HG02571 (cell line): ENCODE measurements around the gene GRM8.

Source experiments
- ATAC-seq: cut with Tn5 transposase; IDR thresholded peaks from one replicate; pipeline ENCODE4 v1.9.1; 2021; ENCODE audit warnings: mild to moderate bottlenecking, moderate library complexity; ENCODE audit not compliant: unreplicated experiment

GRM8 gene

DNA sequence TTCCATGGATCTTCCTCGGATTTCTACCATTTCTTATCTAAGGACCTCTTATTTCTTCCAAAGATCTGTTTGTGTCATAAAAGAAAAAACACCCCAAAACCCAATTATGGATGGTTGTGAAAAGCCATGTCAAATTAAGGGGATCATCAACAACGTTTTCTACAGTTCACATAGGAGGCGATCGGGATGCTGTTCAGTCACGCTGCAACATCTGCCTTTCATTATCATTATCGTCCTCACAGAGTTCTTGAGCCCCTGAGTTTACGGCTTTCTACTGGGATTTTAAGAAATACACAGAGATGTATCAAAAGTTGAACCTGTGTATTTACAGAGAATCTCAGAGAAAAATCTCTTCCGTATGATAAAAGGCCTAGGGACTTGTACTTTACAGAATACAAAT is 101.4 kb downstream of the GRM8 start:
- ATAC-seq = no peak

- no peak for ATAC-seq
These were observed 102.2 kb downstream of the GRM8 start for GRCh38 chr7:127150543-127150942.

DNA sequence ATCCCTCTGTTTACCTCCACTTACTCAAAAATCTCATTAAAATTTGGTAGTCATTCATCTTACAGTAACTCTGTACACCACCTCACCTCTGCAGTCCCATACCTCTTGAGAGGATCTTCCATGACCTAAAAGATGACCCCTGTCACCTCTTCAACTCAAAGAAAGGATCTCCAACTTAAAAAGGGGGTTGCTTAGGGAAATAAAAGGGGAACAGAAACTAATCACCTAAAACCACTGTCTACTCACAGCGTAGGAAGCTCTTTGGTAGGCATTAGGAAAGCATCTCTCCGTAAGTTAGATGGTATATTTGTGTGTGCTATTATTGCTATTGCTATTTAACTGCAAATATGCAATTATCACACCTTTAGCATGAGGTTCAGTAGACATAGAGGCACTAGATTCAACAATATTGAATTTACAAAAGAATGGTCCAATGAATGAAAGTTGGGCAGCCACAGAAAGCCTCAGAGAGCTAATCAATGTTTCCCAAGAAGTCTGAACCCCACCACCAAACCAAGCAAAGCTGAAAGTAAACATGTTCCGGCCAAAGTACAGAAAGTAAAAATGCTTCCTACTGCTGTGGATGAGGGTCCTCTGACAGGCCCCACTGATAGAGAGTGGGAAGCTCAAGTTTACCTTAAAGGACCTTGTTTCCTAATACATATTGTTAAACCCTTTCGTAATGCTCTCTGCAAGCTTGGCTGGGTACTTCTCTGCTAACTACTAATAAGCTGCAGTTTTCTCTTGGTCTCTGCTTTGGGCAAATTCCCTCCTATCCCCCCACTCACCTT is 105.8 kb downstream of the GRM8 start:
- ATAC-seq = no peak

- ATAC-seq = no peak
These were observed 115.6 kb downstream of the GRM8 start for GRCh38 chr7:127137146-127137545.

- no peak for ATAC-seq
These were observed 116.8 kb downstream of the GRM8 start for GRCh38 chr7:127135871-127136485.

DNA sequence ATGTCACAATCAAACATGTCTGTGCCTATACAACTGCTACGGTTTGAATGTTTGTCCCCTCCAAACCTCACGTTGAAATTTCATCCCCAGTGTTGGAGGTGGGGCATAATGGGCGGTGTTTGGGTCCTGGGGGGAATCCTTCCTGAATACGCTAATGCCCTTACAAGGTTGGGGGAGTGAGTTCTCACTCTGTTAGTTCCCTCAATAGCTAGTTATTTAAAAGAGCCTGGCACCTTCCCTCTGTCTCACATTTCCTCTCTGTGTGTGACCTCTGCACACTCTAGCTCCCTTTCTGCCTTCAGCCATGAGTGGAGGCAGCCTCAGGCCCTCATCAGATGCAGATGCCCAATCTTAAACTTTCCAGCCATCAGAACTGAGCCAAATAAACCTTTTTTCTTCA is 129.5 kb downstream of the GRM8 start:
- ATAC-seq = no peak

DNA sequence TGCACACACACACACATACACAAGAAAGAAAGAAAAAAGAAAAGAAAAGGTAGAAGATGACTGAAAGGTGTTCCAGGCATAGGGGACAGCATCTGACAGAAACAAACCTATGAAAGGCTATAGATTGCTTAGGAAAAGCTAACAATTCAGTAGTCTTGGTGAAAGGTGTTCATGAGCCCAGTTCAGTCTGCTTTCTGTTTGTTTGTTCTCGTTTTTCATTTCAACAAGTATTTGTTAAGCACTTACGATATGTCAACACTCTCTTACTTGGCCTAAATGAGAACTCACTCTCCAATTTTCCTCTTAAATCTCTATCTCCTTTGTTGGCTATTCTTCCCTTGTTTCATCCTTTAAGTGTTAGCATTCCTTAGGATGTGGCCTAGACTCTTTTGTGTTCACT is 133.2 kb downstream of the GRM8 start:
- ATAC-seq = no peak

DNA sequence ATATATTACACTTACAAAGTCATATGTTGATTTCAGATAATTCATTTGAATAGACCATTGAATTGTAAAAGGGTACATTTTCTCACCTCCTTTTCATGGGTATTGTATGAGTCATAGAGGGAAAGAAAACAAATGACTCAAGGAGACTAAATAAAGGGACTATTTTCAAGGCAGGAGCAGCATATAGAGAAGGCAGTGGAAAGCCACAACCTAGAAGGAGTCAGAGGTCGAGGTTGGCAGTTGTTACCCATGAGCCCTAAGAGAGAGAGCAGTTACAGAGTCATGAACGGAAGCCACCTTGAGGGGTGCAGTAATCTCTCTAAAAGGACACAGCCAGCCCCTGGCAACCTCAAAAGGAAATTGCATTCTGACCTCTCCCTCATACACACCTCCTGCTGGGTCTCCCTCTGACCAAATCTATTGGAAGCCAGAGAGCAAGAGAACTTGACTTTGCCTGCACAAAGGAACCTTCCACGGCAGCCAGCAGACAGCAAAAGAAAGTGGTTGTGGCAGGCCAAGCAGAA is 137.9 kb downstream of the GRM8 start:
- ATAC-seq = no peak

DNA sequence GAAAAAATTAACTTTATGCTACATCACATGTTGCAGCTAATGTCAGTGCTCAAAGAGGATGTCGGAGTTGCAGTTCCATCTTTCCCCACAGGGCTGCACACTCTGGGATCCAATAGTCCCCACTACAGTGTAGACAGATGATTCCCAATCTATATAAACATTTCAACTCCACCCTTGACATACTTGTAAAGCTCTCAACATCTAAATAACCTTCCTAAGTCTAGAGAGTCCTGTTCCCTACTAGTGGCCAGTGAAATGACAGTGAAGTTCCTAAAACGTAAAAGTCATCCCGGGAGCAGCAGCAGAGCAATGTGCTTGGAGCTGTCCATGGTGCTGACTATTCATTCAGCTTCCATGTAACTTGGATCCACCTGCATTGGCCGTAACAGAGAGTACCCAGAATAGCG is 145.1 kb downstream of the GRM8 start:
- ATAC-seq = no peak

DNA sequence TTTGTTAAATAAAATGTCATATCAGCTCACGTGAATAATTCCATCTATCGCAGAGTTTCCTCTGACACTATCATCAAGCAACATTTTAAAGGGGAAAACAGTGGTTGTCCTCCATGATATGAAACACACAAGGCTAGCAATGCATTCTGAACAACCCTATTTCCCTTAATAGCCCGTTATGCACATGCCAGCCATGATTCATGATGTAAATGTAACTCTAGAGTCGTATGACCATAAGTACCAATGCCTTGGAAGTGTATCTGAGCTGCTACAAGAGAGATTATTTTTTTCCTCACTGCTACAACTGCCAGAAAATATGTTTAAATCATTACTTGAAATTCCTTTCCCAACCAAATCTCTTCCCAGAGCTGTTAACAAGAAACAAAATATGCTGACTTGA is 159.4 kb downstream of the GRM8 start:
- ATAC-seq = no peak

DNA sequence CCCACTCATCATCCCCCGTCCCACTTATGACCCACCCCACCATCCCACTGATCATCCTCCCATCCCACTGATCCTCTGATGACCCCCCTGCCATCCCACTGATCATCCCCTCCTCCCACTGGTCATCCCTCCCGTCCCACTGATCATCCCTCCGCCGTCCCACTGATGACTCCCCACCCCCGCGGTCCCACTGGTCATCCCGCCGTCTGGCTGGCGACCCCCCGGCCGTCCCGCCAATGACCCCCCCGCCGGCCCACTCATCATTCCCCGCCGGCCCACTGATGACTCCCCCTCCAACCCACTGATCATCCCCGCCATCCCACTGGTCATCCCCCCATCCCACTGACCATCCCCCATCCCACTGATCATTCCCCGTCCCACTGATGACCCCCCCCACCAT is 161.1 kb downstream of the GRM8 start:
- ATAC-seq = no peak

DNA sequence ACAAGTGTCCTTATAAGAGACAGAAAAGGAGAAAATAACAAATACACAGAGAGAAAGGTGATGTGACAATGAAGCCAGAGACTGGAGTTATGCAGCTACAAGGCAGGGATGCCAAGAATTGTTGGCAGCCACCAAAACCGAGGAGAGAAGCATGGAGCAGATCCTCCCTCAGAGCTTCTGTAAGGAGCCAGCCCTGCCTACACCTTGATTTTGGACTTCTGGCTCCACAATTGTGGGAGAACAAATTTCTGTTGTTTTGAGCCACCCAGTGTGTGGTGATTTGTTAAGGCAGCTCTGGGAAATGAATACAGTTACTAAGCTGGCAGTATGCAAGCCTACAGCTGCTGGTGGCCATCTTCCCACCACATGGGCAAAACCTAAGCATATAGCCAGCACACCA is 163.6 kb downstream of the GRM8 start:
- ATAC-seq = no peak

GRCh38 chr7:127081539-127081938 is 171.2 kb downstream of the GRM8 start:
- no peak for ATAC-seq

DNA sequence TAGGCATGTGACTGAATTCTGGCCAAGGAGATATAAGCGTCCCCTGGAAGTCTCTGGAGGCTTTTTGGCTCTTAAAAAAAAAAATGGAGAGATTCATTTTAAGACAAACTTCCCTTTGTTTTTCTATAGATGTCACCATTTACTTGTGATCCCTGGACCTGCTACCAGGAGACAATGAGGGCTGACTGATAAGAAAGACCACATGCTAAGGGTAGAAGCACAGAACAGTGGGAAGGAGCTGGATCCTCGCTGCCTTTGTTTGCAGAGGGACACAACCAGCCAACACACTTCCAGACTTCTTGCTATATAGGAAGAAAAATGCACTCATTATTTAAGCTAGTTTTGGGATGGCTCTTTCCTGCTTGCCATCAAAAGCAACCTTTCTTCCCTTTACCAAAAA is 172.2 kb downstream of the GRM8 start:
- ATAC-seq = no peak

DNA sequence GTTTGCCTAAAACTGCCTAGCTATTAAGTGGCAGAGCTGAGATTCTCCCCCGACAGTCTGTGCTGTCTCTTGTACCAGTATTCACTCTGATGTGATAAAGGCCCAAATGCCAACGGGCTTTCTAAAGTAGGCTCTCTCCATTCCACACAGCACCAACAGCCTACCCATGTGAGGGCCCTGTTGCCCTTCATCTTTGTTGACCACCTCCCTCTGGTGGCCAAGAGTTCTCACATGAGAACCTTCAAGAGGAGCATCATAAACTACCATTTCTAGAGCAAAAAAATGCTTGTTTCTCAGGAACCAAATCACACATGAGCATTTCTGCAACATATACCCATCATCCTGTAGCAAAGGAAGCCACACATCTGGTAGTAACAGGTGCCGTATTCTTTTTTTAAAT is 185.8 kb downstream of the GRM8 start:
- ATAC-seq = no peak

GRCh38 chr7:127059475-127059874 is 193.3 kb downstream of the GRM8 start:
- ATAC-seq = no peak

- no peak for ATAC-seq
These were observed 194.8 kb downstream of the GRM8 start for GRCh38 chr7:127057918-127058317.

GRCh38 chr7:127056202-127056601 is 196.5 kb downstream of the GRM8 start:
- no peak for ATAC-seq

GRCh38 chr7:127047521-127047920 is 205.2 kb downstream of the GRM8 start:
- ATAC-seq = no peak

- no peak for ATAC-seq
These were observed 210.9 kb downstream of the GRM8 start for GRCh38 chr7:127041689-127042452.

DNA sequence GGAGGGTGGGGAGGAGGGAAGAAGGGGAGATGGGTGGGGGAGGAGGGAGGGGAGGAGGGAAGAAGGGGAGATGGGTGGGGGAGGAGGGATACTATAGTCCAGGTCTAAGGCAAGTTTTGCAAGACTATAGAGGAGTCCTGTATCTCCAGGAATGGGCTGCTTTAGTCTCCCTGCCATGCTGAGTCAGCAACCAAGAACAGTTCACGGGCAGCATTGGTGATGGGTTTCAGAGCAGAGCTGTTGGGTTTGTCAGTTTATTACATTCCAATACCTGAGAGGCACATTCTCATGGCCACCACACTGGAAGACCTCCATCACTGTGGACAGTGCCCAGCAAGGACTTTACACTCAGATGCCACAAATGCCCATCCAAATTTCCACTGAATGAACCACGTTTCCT is 212.7 kb downstream of the GRM8 start:
- ATAC-seq = no peak

DNA sequence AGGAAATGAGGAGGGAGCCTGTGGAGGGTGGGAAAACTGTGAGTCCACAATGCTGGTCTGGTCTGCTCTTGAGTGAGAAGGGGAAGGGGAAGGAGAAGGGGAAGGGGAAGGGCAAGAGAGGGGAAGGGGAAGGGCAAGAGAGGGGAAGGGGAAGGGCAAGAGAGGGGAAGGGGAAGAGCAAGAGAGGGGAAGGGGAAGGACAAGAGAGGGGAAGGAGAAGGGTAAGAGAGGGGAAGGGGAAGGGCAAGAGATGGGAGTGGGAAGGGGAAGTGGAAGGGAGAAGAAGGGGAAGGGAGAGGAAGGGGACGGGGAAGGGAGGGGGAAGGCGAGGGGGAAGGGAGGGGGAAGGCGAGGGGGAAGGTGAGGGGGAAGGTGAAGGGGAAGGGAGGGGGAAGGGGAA is 213.2 kb downstream of the GRM8 start:
- no peak for ATAC-seq
